Pulmonary artery endothelial cell (primary cell): ENCODE measurements around the gene TMEM165. TPM values are rescaled to one million over a fixed set of nuclear protein-coding genes. Genes with fewer than 3 reads are reported as not detected.
A peak's percentile ranks its signal among the peaks of the same experiment; 100 is the strongest.

ENCODE experiments used
- DNase-seq: peaks from one replicate; pipeline ENCODE4 v3.0.0-alpha.2; 2011; ENCODE audit warnings: low read depth, low spot score
- total RNA-seq: library from RNA; depleted of rRNA; stranded (reverse); fragments of >200 nt; gene quantifications from 2 replicates; pipeline ENCODE4 v1.2.3, GENCODE V29; 2014

TMEM165 gene
- total RNA-seq, 1 donor from 2014 or later: 131 TPM

DNA sequence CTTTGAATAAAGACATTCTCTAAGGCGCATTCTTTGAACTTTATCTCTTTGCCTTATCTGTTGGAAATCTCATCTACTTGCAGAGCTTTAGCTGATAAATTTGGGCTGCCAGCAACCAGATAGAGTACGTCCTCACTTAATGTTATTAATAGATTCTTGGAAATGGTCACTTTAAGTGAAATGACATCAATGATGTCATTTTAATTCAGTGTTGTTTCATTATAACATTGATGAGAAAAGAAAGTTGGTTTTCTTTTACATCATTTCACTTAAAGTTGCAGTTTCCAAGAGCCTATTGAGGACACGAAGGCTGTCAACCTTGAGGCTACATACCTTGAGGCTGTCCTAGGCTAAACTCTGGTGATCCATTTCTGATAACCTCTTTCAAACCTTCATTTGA lies 9.3 kb downstream of the TMEM165 start:
- DNase-seq: no peak

DNA sequence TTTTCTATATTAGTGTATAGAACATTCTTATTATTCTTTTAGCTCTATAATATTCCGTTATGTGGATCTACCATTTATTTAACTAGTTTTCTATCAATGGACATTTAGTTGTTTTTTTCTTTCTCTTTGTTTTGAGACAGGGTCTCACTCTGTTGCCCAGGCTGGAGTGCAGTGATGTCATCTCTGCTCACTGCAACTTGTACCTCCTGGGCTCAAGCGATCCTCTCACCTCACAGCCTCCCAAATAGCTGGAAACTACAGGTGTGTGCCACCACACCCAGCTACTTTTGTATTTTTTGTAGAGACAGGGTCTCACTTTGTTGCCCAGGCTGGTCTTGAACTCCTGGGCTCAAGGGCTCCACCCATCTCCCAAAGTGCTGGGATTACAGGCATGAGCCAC lies 10.8 kb downstream of the TMEM165 start:
- no peak for DNase-seq

DNA sequence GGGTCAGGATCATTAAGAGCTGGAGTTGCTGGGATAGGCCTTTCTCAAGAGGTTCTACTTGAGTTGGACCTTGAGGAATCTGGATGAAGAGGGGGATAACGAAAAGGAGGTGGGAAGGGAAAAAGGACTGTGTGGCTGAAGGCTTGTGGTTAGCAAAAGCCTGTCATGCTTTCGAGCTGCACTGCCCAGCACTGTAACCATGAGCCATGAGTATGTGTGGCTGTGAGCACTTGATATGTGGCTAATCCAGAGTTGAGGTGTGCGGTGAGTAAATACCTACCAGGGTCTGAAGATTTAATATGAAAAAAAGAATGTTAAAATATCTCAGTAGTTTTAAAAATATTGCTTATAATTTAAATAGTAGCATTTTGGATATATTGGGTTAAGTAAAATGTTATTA lies 11.4 kb downstream of the TMEM165 start:
- DNase-seq: no peak

GRCh38 chr4:55407764-55408163 lies 12.0 kb downstream of the TMEM165 start:
- no peak for DNase-seq

GRCh38 chr4:55409468-55410171 lies 13.9 kb downstream of the TMEM165 start:
- no peak for DNase-seq

DNA sequence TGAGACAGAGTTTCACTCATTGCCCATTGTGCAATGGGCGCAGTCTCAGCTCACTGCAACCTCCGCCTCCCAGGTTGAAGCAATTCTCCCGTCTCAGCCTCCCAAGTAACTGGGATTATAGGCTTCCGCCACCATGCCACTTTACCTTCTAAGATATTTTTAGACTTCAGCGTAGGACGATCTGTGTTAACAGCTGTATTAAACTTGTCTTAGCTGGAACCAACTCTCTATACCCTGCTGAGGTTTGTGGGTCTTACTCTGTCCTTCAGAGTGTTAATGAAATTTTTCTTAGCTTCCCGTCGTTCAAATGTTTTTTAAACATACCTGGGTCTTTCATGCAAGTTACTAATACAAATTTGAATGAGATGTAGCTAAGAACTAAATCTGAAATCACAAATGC lies 14.7 kb downstream of the TMEM165 start:
- DNase-seq: no peak

GRCh38 chr4:55411621-55412020 lies 15.9 kb downstream of the TMEM165 start:
- no peak for DNase-seq

DNA sequence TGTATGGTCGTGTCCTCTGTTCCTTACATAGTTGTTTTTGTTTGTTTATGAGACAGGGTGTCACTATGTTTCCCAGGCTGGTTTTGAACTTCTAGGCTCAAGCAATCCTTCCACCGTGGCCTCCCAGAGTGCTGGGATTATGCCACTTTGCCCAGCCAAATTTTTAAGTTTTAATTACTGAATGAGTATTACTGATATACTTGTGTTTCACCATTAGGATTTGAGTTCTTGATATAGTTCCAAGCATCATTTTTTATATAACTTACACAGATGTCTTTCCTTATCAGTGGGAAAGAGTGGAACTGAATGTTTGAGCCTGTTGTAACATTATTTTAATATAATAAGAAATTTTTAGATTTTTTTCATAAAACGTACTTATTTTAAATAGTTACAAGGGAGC lies 20.4 kb downstream of the TMEM165 start:
- no peak for DNase-seq

DNA sequence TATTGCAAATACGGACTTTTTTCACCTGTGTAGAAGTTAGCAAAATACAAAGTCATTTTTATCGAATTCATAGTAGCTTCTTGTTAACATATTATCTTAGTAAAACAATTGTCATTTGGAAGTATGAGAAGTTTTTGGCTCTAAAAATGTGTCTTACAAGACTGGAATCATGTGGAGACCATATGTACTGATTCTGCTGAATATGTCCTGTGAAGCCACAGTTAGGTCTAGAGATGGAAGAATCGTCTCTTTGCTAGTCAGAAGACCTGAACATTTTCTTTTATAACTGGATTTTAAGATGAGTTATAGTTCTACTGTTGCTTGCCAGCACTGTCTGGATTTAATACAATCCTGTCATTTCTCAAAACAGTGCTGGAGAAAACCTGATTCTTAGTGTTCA lies 29.0 kb downstream of the TMEM165 start:
- no peak for DNase-seq

DNA sequence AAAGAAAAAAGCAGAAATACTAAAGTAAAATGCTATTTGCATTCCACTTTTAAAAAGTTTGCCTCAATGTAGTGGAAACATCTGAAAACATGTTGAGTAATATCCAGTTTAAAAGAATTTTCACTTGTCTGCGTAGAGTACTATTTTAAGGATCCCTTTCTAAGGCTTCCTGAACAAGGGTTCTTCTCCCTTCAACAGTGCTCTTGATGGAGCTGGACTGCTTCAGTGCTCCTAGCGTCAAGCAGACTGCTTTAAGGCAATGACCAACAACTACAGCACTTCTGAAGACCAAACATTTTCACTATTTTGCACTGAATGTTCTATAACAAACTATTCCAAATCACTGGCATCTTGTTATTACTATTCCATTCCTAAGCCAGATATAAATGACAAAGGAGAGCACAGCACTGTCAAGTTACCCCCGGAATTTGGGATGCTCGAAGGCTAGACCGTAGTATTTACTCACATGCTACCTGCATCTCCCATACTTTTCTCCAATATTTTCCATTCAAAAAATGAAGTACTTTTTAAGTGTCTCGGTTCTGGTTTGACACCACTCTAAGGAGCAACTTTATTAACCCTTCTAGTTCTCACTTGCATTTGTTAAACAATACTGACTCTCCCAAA lies 36.1 kb downstream of the TMEM165 start:
- no peak for DNase-seq

DNA sequence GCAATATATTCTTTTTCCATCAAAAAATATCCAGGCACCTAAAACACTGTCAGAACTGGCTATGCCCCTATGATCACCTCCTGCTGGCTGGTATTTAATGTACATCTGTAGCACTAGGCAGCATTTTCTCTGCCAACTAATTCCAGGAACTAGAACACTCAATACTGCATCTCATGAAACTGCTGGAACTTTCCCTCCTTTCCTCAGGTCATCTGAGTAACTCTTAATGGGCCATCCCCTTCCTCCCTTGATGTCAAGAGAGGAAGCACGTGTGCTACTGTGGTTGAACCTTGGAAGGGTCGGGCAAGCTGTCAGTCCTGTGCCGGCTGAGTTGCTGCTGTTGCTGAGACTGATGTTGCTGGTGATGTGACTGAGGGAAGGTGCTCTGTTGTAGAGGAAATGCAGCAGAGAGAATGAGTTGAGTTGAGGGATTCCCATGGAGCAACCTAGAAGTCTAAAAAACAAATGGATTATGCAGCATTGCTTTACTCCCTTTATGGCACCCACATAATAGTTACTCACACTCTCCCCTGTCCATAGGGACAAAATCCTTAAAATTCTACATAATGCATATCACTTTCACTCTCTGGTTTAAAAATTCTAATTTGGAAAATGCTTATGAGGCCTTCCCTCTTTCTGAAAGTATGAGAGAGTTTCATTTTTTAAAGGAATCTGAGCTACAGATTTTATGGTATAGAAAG lies 39.5 kb downstream of the TMEM165 start:
- peak; percentile 24 for DNase-seq

GRCh38 chr4:55437356-55437796 lies 41.6 kb downstream of the TMEM165 start:
- no peak for DNase-seq

DNA sequence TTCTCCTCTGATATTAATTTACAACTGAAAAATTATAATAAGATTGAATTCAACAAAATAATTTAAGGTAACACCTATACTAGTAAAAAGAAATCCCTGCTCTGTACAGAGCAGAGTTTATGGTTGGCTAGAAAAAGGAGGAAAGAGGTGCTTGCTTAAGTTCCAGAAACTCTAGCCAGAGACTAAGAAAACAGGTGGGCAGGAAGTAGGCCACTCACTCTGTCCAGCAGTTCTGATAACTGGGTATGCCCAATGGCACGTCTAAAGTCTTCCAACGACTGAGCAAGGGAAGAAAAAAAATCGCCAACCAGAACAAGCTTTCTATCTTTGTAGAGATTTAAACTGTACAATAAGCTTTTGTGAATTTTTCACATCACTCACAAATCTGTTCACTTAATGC lies 42.1 kb downstream of the TMEM165 start:
- DNase-seq: no peak

GRCh38 chr4:55438314-55438713 lies 42.6 kb downstream of the TMEM165 start:
- no peak for DNase-seq

DNA sequence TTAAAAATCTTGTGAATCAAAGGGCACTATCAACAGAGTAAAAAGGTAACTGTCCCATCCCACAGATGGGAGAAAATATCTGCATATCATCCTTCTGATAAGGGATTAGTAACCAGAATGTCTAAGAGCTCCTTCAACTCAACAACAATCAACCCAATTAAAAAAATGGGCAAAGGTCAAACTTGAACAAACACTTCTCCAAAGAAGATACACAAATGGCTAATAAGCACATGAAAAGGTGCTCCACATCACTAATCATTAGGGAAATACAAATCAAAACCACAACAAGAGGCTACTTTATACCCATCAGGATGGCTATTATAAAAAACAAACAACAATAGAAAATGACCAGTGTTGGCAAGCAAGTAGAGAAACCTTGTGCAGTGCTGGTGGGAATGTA lies 43.3 kb downstream of the TMEM165 start:
- DNase-seq: no peak

DNA sequence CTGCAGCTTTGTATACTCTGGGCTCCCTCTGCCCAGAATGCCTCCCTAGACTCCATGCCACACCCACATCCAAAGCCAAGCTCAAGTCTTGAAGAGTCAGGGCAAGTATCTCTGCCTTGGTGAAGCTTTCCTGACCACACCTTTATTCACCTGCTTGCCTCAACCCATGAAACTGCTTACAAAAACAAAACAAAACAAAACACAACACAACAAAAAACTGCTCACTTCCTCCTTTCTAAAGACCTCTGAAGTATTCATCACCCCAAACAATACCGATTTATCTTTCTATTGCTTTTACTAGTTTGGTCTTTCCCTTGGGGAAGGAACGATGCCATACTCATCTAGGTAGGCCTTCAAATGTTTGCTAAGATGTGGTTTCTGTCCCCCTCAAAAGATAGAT lies 45.0 kb downstream of the TMEM165 start:
- DNase-seq: no peak

DNA sequence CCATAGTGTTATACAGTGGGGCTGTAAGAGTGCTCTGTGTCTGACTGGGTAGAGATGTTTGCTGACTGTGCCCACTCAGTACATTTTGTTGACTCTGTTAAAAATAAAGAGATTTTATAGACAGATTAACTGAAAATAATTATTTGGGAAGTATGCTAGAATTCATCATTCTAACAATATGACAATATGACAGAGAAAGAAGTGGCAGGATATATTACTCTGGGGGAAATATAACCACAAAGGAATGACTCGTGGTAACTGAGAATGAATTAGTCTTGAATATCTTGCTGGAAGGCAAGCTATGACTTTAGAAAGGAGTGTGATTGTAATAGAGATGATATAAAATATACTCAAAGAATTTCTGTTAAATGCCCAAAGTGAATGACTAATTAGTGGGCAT lies 46.8 kb downstream of the TMEM165 start:
- no peak for DNase-seq

- DNase-seq: no peak
Observed at GRCh38 chr4:55444827-55445226, 49.1 kb downstream of the TMEM165 start.

- no peak for DNase-seq
Observed at GRCh38 chr4:55445921-55446577, 50.3 kb downstream of the TMEM165 start.

- no peak for DNase-seq
Observed at GRCh38 chr4:55446578-55446922, 50.8 kb downstream of the TMEM165 start.

DNA sequence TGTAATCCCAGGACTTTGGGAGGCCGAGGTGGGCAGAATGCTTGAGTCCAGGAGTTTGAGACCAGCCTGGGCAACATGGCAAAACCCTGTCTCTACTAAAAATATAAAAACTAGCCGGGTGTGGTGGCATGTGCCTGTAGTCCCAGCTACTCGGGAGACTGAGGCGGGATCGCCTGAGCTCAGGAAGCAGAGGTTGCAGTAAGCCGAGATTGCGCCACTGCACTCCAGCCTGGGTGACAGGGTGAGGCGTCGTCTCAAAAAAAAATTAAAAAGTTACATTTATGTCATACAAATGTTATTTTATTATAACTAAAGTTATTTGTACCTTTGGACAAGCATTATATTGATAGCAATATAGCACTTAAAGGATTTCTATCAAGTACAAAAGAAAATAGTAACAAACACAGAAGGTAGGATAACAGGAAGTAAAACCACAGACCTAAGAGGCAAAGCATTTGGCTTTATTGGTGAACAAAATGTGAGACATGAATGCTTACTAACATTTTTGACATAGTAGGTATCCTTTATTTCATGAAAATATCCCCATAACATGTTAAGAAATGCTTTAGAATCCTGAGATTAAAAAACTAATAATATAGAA lies 51.5 kb downstream of the TMEM165 start:
- DNase-seq: no peak

- DNase-seq: no peak
Observed at GRCh38 chr4:55447831-55448230, 52.1 kb downstream of the TMEM165 start.
